Pons (tissue), 1 donor: ENCODE data around the gene STK11IP.
A peak's percentile ranks its signal among the peaks of the same experiment; 100 is the strongest.

ENCODE experiments used
- DNase-seq: peaks from one replicate; pipeline ENCODE4 v3.0.0-alpha.2; 2016; ENCODE audit warnings: low spot score

Gene STK11IP, protein sequence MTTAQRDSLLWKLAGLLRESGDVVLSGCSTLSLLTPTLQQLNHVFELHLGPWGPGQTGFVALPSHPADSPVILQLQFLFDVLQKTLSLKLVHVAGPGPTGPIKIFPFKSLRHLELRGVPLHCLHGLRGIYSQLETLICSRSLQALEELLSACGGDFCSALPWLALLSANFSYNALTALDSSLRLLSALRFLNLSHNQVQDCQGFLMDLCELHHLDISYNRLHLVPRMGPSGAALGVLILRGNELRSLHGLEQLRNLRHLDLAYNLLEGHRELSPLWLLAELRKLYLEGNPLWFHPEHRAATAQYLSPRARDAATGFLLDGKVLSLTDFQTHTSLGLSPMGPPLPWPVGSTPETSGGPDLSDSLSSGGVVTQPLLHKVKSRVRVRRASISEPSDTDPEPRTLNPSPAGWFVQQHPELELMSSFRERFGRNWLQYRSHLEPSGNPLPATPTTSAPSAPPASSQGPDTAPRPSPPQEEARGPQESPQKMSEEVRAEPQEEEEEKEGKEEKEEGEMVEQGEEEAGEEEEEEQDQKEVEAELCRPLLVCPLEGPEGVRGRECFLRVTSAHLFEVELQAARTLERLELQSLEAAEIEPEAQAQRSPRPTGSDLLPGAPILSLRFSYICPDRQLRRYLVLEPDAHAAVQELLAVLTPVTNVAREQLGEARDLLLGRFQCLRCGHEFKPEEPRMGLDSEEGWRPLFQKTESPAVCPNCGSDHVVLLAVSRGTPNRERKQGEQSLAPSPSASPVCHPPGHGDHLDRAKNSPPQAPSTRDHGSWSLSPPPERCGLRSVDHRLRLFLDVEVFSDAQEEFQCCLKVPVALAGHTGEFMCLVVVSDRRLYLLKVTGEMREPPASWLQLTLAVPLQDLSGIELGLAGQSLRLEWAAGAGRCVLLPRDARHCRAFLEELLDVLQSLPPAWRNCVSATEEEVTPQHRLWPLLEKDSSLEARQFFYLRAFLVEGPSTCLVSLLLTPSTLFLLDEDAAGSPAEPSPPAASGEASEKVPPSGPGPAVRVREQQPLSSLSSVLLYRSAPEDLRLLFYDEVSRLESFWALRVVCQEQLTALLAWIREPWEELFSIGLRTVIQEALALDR

DNA sequence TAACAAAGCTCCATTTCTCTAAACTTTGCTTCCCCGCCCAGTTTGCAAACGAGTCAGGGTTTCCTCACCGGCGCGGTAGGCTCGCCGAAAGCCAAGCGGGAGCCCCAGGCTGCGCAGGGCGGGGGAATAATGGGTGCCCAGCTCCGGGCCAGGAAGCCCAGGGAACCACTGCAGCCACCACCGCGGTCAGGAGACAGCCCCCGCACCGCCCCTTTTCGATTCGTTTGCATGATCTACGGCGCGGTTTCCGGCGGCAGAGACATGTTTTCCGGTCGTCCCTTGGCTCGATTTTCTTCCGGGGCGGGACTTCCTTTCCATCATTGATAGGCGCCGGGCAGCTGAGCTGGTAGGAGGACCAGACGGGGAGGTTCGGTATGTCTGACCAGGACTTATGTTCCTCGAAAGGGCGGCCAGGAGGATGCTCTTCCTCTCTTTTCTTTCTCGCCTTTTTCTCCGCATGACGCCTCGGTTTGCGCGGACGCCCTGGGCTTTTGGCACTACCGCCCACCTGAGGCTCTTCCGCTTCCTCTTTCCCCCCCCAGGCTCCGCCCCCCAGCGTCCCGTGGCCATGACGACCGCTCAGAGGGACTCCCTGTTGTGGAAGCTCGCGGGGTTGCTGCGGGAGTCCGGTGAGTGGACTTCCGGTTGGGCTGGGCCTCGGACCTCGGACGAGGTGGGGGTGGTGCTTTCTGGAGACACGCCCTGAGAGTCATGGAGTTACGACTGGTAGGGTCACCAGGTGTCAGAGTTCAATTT, at the start of gene STK11IP:
Gene STK11IP (plus strand): TSS at position 306 of the 756 bp plus-strand sequence. CDS start 263 bp downstream, at position 569.
- DNase-seq, result peak; percentile 94

DNA sequence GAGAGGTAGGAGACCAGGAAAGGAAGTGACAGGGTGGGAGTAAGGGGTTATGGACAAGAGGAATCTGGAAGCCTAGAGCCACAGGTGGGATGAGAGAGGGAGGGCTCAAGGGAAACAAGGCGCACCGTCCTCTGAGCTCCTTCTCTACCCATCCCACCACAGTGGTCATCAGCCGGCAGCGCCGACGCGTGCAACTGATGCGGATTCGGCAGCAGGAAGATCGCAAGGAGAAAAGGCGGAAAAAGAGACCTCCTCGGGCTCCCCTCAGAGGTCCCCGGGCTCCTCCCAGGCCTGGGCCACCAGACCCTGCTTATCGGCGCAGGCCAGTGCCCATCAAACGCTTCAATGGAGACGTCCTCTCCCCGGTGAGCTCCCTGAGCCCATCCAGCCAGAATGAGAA, 48.7 kb upstream of the STK11IP start:
- DNase-seq, result no peak

DNA sequence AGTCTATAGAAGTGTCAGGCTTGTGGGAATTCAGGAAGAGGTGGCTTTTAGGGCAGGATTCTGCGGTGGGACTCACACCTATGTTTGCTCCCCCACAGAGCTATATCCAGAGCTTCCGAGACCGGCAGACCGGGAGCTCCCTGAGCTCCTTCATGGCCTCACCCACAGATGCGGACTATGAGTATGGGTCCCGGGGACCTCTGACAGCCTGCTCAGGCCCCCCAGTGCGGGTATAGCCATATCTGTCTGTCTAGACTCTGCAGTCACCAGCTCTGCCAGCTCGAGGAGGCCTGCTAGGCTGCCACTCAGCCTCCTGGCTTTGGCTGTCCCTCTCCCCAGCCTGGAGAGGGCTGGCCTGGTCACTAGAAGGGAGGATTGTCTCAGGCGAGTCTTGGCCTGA, 48.0 kb upstream of the STK11IP start:
- no peak for DNase-seq

DNA sequence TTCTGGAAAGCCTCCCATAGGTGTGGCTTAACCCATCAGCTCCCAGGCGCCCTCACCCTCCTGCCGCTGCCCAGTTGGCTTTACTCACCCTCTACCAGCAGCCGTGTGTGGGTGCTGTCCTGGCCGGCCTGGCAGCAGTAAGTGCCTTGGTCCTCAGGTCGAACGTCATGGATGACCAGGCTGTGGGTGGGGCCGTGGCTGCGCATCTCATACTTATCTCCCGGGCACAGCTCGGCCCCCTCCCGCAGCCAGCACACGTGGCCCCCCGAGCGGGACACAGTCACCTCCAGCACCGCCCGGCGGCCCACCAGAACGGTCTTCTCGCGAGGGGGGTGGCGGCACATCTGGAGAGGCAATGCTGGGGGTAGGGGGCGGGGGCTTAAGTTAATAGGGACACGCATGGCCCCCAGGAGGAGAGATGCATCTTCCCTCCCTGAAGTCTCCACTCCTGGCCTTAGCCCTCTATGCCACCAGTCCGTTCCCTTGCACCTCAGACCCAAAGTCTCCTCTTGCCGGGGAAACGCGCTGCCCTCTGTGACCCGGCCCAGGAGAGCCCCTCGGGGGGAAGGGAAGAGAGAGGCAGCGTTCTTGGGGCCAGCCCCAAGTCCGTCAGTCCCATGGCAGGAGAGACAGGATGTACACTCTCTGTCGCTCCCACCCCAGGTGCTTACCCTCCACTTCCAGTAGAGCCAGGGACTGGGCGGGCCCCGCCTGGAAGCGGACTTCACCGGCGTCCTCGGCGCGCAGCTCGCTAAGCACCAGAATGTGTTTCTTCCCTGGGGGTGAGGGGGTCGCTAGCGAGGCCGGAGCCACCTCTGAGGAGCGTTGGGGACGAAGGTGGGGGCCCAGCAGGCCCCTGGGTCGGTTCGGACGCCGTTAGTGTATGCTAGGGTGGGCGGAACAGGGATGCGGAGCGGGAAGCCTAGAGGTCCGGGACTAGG, 45.9 kb upstream of the STK11IP start:
- DNase-seq, result no peak

DNA sequence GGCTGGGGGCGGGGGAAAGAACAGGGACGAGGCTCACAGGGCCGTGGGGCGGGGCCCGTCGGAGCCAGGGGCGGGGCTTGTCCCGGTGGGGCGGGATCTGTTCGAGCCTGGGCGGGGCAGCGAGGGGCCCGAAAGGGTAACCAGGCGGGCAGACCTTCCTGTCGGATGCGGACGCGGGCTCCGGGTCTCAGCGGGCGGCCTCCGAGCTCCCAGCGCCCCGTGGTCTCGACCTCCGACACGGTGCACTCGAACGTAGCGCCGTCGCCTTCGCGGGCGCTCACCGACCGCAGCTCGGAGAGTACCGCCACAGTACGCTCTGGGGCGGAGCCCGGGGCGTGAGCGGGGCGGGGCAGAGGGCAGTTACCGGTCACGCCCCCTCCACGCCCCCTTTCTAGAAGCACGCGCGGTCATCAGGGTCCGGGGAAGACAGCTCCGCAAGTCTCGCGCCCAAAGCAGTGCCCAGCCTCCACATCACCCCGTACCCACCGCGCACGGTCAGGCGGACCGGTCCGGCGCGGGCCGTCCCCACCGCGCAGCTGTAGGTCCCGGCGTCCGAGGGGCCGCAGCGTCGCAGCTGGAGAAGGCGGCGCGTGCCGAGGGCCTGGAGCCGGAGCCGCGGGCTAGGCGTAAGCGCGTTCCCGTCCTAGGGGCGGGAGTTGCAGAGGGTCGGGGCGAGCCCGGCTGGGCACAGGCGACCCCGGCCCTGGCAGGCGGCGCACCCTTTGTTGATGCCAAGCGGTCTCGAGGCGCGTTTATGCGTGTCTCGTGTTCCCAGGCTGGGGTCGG, 45.1 kb upstream of the STK11IP start:
- peak; percentile 52 for DNase-seq

DNA sequence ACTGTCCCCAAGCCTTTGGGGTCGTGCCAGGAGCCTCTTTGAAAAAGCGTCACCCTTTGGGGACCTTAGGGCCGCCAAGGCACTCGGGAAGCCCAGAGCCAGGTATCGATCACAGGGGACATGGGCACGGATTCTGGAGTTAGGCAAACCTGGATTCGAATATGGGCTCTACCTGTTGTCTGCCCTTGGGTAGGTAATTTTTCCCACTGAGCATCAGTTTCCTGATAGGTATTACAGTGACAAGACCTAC, 44.6 kb upstream of the STK11IP start:
- no peak for DNase-seq

DNA sequence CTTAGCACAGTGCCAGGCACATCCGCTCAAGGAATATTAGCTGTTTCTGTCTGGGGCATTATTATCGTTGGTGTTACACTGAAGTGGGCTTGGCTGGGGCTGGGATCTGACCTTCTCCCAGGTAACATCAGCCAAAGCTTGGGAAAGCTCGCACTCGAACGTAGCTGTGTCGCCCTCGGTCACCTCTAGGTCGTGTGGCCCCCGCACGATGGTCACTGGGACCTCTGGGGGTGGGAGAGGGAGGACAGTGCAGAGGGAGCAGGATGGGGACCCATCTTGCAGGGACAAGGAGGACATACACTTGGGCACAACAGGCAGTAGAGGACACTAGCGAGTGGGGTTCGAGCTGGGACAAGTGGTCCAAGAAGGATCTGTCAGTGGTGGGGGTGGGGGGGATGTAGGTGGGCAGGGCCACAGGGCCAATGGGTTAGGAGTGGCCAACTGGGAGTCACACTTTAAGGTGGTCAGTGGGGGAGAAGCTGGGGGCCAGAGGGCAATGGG, 44.1 kb upstream of the STK11IP start:
- no peak for DNase-seq

DNA sequence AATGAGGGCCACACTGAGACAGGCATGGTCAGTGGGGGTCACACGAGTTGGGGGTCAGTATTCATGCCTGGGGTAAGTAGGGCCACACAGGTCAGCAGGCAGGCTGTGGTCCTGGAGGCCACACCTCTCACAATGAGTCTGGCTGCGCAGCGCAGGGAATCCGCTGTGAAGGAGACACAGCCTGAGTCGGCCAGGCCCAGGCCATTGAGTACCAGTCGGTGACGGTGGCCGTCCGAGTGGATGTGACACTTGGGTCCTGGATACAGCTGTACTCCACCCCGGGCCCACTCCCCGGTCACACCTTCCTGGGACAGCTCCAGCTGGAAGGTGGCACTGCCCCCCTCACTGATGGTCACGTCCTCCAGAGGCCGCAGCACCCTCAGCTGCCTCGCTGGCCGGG, 43.3 kb upstream of the STK11IP start:
- no peak for DNase-seq

DNA sequence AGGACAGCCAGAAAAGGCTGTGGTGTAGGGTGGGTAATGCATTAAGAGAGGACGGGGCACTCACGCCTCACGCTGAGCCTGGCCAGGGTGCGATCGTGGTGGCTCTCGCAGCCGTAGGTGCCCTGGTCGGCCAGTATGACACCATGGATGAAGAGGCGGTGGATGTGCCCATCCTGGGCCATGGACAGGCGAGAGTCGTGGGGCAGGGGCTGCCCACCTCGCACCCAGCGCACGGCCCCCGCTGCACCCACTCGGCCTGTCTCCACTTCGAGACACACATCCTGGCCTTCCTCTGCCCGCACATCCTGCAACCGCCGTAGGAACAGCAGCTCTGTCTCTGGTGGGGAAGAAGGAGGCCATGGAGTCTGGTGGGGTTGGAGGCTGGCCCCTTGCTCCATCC, 41.7 kb upstream of the STK11IP start:
- no peak for DNase-seq

DNA sequence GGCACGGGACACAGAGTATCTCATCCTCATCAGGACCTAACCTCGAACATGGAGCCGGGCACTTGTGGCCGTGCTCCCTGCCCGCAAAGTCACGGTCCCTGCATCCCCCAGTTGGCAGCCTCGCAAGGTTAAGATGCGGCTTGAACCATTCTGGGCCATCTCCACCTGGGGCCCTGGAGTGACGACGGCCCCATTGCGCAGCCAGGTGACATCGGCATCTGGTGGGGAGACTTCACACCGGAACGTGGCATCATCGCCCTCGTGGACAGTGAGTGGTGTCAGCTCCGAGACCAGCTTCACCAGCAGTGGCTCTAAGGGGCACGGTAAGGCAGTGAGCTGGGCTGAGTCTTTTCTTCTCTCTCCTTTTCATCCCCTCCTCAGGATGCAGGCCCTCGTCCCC, 41.2 kb upstream of the STK11IP start:
- no peak for DNase-seq

DNA sequence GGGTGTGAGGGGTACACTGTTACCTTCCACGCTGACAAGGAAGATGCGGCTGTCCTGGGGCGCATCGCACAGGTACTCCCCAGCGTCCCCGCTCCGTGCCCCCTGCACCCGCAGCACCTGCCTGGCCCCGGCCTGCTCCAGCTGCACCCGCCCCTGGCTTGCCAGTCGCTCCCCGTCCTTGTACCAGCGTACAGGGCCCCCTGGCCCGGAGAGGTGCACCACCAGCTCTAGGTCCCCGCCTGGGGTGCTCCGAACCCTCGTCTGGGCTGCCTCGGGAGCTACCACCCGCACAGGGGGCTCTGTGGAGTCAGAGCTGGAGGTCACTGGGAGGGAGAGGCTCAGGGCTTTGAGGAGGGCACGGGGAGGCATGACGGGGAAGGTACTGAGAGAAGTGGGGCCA, 40.3 kb upstream of the STK11IP start:
- no peak for DNase-seq

DNA sequence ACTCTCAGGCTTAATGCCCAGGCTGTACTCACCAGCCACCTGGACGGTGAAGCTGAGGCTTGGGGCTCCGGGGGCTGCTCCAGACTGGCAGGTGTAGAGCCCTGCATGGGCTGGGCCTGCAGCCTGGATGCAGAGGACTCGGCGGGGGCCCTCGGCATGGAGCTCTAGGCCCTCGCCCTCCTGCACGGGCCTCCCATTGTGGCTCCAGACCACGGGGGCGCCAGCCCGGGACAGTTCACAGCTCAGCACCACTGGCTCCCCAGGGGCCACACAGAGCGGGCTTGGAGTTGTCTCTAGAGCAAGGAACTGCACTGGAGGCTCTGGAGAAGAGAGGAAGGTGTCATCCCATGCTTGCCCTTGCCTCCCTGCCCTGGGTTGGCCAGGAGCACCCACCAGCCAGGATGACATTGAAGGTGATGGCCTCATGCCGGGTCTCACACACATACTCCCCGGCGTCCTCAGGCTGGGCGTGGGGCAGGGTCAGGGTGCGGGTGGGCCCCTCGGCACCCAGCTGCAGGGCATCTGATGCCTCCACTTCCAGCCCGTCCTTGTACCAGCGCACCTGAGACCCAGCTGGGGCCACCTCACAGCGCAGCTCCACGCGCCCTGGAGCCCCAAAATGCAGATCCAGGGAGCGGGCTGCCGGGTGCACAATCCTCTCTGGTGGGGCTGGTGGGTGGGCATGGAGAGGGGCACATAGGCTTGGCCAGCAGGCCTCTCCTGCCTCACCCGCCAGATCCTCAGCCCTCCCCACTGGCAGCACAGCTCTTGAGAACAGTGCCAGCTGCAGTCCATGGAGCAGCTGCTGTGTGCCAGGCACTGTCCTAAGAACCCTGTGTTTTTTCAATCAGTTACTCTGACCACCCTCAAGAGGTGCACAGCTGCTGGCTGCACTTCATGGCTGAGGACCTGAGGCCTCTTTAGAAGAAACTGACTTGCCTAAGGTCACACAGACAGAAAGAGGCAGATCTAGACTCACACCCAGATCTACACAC, 39.6 kb upstream of the STK11IP start:
- no peak for DNase-seq

DNA sequence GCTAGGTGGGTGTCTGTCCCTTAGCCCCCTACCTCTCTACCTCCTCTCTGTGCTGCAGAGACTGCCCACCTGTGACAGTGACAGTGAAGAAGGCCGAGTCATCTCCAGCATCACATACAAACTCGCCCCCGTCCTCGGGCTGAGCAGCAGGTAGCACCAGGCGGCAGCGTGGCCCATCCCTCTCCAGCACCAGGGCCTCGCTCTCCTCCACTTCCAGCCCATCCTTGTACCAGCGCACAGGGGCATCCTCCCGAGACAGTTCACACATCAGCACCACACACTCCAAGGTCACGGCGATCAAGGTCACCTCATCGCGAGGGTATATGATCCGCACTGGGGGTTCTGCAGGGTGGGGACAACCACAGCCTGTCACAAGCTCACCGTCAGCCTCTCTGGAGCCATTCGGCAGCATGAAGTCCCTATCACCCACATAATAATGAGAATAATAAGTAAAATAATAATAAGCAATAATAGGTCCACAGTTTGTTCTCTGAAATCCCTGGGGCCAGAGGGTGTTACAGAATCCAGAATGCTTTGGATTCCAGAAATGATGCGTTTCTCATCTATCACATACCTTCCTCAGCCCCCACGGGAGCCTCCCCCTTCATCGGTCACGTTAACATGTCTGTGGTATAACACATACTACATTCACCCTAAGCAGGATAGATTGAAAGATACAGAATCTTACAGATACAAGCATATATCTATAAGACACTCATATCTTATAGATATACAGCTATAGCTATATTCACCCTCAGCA, 38.3 kb upstream of the STK11IP start:
- DNase-seq, result no peak

DNA sequence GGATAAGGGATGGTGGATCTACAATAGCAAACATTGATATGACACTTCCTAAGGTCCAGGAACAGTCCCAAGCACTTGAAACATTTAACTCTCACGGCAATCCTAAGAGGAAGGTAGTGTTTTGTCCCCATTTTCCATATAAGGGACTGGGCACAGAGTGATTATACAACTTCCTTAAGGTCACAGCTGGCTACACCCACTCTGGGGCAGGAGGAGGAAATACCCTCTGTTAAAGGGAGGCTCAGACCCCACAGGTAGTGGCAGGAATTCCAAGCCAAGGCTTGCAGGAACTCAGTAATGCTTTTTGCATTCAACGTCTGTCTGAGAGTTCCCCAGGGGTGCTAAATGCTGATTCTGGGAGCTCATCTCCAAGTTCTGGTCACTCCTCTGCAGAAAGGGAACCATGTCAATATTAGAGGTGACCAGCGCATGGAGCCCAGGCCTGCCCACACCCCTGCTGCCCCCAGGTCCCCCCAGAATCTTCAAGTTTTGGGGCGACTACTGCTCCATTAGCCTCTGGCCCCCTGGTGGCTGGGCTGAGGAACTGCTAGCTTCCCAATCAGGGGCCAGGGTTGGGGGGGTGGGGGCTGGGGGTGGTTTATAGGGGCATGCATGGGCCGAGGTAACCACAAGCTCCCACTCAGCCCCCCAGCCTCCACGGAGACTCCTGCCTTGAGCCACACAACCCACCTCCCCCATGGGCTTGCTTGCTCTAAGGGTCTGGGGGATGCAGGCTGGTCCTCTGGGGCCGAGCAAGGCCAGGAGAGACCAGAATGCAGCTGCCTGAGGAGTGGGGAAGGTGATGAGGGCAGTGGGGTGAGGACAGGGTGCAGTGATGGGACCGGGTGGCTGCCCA, 37.4 kb upstream of the STK11IP start:
- DNase-seq, result no peak

DNA sequence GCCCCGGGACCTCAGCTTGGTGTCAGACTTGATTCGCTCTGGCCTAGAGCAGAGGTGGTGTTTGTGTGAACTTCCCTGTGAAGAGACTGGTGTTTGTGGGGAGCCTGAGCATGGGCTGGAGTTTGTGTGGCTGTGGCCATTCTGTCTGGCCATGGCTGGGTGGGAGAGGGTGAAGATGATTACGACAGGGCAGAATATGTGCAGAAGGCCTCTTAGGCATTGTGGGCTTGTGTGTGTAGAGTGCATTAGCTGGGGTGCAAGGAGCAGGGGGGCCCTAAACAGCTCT, 36.8 kb upstream of the STK11IP start:
- DNase-seq, result no peak

DNA sequence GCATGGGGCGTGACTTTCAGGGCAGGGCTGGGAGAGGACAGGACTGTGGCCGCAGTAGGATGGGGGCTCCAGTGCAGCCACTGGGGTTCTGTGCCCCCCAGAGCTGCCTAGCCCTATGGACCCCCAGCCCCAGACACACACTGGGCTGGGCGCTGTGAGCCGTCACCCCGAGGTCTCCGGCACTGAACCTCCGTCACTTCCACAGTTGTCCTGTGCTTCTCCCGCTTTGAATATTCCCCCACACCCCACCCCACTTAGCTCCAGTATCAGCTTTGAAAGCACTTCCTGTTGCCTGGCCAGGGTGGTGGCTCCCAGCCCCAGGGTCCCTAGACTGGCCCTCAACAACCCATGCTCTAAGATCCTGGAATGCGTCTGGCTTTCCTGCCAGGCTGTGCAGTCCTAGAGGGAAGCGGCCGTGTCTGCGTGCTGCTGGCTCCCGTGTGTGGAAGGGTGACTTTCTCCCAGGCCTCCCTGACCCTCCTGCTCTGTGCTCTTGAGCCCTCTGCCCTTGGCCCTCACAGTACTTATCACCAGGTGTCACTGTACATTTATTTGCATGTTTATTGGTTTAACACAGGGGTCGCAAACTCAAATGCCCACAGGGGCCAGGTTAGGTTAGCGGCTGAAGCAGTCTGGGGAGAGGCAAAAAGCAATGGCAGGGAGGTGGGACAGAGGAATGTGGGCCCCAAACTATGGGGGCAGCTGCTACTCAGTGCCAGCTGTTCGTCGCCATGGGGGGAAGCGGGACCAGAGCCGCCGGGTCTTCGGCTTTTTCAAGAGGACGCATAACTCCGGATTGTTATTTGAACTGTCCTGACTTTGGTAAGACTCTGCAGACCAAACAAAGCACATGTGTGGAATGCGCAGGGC, 36.2 kb upstream of the STK11IP start:
- DNase-seq, result no peak
